Skin of body (tissue), 2 donors: ENCODE results near the gene GAMT. TPM values are rescaled to one million over a fixed set of nuclear protein-coding genes. Genes with fewer than 3 reads are reported as not detected.

Experiments
- DNase-seq: peaks from one replicate; lab custom pipeline; 2025; lab: John Stamatoyannopoulos, UW
- total RNA-seq: library from RNA; depleted of rRNA; stranded (reverse); fragments of >200 nt; gene quantifications from one replicate; pipeline ENCODE4 v1.2.3, GENCODE V29; 2014

GAMT gene
- total RNA-seq, 1 donor from 2014 or later, result 12.5 TPM

DNA sequence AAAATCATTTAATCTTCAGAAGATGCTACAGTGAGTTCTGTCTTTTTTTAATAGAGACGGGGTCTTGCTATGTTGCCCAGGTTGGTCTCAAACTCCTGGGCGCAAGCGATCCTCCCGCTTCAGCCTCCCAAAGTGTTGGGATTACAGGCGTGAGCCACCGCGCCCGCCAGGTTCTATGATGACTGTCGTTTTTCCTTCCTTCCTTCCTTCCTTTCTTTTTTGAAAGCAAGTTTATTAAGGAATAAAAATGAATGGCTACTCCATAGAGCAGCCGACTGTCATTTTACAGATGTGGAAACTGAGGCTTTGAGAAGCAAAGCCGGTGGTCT lies 511 bp upstream of the GAMT start:
- no peak for DNase-seq

GRCh38 chr19:1400281-1401137 lies 833 bp downstream of the GAMT start:
- no peak for DNase-seq

GRCh38 chr19:1399745-1400144 lies 1.6 kb downstream of the GAMT start:
- no peak for DNase-seq

DNA sequence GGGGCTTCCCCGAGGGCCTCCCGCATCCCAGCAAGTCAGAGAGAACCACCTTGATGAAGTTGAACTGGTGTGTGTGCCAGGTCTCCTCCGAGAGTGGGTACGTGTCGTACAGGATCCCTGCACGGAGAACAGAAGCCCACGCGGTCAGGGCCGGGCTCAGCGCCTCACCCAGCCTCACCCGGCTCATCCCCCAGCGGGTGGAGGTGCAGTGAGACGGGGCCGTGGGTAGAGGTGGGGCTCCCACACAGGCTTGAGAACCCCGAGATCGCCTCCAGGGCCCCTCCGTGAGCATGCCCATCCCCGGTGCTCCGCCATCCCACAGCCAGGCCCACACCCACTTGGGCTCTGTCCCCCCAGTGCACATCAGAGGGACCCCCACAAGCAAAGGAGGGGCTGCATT lies 2.3 kb downstream of the GAMT start:
- no peak for DNase-seq

- no peak for DNase-seq
These were observed 3.5 kb downstream of the GAMT start for GRCh38 chr19:1397838-1398237.

DNA sequence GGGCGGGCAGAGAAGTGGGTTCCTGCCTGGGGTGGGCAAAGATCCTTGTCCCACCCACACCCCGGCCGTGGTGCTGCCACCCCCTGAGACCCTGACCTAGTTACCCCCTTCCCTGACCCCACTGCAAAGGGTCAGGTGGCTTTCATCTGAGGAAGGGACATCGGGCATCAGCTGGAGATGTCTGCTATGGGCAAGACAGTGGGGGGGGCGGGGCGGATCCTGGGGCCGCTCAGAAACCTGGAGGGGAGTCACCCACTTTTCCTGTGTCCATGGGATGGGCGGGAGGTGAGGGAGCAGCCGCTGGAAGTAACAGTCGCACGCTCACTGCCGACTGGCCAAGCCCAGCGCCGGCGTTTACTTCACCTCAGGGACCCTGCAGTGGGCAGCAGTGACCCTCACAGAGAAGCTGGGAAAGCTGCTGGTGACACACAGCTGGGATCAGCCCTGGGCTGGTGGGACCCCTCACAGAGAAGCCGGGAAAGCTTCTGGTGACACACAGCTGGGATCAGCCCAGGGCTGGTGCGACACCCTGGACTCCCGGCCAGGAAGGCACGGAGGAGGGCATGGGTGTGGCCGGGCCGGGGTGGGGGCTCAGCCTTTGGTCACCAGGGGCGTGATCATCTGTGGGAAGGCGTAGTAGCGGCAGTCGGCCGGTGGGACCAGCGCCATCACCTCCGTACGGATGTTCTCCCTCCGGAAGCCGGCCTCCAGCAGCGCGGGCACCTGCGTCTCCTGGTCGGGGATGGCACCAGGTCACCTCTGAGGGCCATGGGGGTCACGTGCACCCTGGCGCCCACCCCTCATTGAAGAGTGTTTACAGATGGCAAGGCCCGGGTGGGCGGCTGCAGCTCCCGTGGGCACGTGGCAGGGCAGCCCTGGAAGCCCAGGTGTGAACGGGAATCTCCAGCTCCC lies 4.3 kb downstream of the GAMT start:
- DNase-seq, result no peak

DNA sequence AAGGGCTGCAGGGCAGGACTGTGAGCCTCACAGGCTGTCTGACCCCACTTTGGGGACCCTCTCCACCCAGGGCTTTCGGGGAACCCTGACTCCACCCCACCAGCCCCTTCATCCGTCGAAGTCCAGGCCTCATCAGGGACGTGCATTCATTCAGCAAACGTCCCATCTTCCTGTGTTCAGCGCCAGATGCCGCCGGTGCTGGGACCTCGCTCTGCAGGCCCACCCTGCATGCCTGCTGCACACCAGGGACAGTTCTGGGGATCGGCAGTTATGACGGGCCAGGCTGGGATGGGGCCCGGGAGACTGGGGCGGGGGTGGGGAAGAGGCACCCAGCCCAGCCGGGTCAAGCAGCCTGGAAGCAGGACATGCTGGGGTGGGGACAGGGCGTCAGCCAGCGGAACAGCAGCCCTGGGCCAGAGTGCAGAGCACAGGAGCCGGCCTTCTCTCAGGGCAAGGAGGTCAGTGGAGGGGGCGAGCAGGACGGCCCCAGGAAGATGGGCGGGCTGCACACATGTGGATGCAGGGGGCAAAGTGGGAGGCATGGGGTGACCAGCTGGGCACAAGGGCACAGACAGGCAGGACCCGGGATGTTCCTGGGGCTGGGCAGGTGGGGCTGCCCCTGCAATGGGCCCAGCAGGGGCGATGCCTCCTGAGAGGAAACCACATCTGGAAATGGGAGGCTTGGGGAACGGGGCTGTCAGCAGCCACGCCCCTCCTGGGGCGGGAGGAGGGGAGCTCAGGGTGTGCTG lies 5.1 kb downstream of the GAMT start:
- no peak for DNase-seq

- no peak for DNase-seq
These were observed 5.9 kb downstream of the GAMT start for GRCh38 chr19:1395194-1396018.

DNA sequence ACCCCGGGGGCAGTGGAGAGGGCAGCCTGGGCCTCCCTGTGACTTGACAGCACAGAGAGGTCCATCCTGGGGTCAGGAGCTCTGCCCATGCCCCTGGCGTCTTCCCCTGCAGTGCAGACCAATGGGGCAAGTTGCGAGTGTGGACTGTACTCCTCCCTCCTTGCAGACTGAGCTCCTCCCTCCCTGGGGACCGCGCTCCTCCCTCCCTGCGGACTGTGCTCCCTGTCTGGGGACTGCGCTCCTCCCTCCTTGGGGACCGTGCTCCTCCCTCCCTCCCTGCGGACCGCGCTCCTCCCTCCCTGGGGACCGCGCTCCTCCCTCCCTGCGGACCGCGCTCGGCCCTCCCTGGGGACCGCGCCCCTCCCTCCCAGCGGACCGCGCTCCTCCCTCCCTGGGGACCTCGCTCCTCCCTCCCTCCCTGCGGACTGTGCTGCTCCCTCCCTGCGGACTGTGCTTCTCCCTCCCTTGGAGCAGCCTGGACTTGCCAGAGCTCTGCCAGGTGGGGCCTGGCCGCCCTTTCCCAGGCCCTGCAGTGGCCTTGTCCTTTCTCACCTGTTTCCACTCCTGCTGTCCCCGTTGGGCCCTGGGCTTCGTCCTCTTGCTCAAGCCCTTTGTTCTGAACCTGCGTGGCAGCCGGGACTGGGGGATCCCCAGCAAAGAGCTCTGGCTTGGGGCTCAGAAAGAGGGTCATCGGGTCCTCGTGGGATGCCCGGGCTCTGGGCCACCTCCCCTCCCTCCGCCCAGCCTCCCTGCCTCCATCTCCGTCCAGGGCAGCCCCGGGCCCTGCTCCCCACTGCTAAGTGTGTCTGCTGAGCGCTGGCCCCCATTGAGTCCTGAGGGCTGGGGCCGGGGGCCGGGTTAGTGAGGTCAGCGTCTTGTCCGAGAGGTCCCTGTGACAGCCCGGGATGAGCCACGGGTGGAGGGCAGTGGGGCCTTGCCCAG lies 6.8 kb downstream of the GAMT start:
- no peak for DNase-seq

DNA sequence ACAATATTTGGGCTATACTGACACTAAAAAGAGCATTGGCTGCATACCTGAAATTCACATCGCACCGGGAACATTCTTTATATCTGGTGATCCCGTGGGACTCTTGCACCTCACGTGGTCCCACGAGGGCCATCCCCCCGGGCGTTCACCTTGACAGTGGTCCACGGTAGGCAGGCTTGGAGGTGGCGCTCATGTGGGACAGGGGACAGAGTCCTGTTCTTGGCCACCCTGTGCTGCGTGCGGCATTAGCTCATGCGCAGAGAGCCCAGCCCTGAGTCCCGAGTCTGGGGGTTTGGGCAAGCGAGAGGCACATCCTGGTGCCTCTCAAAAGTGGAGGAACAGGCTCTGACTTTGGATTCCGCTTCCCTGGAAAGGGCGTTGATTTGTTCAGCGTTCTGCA lies 7.5 kb downstream of the GAMT start:
- DNase-seq, result no peak

DNA sequence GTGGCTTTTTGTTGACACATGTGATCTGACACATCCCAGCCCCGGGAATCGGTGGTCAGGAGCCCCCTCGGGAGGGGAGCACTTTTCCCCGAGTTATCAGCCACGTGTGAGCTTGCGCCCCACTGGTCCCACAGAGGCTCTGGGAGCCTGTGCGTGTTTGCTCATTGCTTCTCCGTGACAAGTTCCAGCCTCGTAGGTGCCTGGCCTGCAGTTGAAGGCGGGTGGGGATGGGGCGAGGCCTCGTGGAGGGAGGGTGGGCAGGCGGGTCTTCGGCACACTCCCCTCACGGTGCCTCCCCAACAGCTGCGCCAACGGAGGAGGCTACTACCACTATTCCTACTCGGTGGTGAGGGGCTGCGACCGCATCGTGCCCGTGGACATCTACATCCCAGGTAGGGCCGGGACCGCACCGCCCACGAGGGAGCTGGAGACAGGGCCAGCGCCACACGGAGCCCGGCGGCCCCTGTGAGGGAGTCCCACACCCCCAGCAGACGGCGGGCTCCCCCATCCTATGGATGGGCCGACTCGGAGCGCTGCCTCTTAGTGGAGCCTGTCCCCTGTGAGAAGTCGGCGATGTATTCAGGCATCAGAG lies 8.3 kb downstream of the GAMT start:
- no peak for DNase-seq

- DNase-seq, result no peak
These were observed 8.9 kb downstream of the GAMT start for GRCh38 chr19:1392407-1392806.

DNA sequence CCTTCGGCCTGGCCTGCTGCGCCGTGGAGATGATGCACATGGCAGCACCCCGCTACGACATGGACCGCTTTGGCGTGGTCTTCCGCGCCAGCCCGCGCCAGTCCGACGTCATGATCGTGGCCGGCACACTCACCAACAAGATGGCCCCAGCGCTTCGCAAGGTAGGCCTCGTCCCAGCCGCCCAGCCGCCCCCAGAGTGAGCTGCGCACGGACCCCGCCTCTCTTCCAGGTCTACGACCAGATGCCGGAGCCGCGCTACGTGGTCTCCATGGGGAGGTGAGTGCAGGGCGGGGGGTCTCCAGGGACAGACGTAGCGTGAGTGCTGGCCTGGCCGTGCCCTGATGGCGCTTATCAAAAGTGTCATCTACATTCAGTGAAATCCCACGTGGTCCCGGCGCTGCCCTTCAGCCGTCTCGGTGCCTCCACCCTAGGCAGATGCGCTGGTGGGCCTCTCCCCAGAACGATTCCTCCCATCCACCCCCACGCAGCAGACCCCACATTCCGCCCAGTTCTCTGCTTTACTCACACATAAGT lies 10.4 kb downstream of the GAMT start:
- DNase-seq, result no peak

GRCh38 chr19:1389033-1389940 lies 12.1 kb downstream of the GAMT start:
- no peak for DNase-seq

DNA sequence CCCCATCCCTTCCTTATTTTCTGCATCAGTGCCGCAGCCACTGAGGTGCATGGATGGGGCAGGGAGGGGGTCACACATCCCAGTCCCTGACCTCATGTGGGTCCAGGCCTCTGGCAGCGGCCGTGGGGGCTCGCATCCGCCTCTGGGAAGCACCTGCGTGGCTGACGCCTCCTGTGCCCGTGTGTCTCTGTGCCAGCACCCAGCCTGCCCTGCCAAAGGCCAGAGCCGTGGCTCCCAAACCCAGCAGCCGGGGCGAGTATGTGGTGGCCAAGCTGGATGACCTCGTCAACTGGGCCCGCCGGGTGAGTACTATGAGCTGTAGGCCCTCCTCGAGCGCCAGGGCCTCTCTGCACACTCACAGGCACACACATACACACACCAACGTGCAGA lies 12.7 kb downstream of the GAMT start:
- DNase-seq, result no peak

DNA sequence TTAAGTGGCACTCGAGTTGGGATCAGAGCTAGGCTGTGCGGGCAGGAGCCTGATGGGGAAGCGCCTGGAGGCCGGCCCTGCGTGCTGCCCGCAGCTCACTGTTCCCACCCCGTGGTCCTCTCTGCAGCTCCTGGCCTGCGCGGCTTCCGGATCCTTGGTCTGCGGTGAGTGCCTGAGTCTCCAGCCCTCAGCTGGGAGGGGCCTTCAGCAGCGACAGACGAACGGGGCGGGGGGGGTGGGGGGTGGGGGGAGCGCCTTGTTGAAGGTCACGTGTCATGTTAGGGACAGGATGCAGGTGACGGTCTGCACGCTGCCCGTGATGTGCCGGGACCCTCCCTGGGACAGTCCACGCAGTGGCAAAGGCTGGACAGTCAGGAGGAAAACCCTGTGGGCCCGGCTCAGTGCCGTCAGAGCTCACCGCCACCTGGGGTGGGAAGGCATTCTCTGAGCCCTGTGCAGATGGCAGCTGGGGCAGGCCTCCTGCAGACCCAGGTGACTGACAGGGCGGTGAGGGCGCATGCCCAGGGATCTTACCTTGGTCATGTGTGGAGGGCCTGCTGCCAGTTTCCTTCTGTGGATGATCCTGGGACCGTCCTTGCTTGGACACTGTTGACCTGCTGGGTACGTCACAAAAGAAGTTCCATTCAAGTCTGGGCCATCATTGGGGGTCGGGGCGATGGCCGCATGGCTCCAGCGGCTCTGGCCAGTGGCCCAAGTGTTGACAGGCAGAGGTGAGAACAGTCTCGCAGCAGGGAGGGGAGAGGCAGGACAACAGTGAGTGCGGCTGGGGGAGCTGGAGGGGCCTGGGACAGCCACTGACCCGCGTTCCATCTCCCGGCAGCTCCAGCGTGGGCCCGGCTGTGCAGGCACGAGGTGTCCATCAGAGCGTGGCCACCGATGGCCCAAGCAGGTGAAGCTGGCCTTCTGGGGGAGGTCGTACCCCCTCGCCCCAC lies 13.4 kb downstream of the GAMT start:
- no peak for DNase-seq
